ENCODE data around the gene ATP6V0A1. TPM values are rescaled to one million over a fixed set of nuclear protein-coding genes. Genes with fewer than 3 reads are reported as not detected.

ATP6V0A1 gene
- total RNA-seq, 1 experiment from 2014 or later: 0.07 TPM

DNA sequence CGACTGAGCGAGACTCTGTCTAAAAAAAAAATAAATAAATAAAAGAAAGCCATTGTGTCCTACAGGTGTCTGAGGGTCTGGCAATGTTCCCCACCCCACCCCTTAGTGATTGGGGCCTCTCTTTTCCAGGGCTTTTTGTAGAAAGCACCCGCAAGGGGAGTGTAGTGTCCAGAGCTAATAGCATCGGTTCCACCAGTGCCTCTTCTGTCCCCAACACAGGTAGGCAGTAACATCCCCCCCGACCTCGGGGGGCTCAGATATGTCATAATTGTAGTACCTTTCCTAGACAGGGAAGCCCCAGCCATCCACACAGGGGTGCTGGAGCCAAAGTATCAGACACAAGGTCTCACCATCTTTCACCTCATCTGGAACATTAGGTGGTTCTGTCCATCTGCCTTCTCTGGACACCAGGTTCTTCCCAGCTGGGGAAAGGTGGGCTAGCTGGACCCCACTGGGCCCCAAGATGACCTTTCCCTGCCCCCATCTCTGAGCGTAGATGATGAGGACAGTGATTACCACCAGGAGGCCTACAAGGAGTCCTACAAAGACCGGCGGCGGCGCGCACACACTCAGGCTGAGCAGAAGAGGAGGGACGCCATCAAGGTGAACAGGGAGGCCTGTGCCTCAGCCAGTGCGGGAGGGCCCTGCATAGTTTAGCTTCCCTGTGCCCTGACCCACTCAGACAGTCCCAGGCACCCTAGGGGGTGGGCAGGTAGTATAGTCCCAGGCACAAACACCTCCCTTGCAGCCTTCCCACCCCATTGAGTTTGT lies 109.8 kb downstream of the ATP6V0A1 start:
- DNase-seq (no peak), ATAC-seq (no peak)
- Histone ChIP-seq H3K79me2 (ENCODE audit: low read length) (peaks cover 38% of the 10 kb centered on the region), H3K4me2 (ENCODE audit: low read length) (no peak overlapping the region), H3K4me3 (ENCODE audit: low read length) (no peak overlapping the region), H3K9ac (ENCODE audit: low read length) (no peak overlapping the region), H3K27me3 (ENCODE audit: low read length) (no peaks in the 10 kb centered on the region), H3K27ac (ENCODE audit: low read length) (no peak overlapping the region), H3K4me1 (ENCODE audit: insufficient read depth, low read length) (peaks cover 14% of the 10 kb centered on the region), H3K9me3 (ENCODE audit: low read length) (no peaks in the 10 kb centered on the region), H3F3A (ENCODE audit: low read length, unreplicated experiment) (no peaks in the 10 kb centered on the region), H3K36me3 (ENCODE audit: low read depth, low read length) (peaks cover 31% of the 10 kb centered on the region; the same call in 1 of the 2 replicates), H2AFZ (ENCODE audit: low read length) (no peak overlapping the region), H4K20me1 (ENCODE audit: low read length) (no peaks in the 10 kb centered on the region), H3K9me2 (replicated peaks; ENCODE audit: low read length) (no peaks in the 10 kb centered on the region)
- BruUV-seq (replicated peaks): no TSS peak
- intact Hi-C loops (cut with micrococcal nuclease): no loop called here
- CTCF ChIA-PET: no interaction called here
- POLR2A ChIA-PET (ENCODE audit: unreplicated experiment): no interaction called here
- TF ChIP-seq EZH2phosphoT487 (IDR thresholded peaks at IDR 0.05; ENCODE audit: borderline replicate concordance, low read length): no peak
- TF ChIP-seq, protein P1, sequence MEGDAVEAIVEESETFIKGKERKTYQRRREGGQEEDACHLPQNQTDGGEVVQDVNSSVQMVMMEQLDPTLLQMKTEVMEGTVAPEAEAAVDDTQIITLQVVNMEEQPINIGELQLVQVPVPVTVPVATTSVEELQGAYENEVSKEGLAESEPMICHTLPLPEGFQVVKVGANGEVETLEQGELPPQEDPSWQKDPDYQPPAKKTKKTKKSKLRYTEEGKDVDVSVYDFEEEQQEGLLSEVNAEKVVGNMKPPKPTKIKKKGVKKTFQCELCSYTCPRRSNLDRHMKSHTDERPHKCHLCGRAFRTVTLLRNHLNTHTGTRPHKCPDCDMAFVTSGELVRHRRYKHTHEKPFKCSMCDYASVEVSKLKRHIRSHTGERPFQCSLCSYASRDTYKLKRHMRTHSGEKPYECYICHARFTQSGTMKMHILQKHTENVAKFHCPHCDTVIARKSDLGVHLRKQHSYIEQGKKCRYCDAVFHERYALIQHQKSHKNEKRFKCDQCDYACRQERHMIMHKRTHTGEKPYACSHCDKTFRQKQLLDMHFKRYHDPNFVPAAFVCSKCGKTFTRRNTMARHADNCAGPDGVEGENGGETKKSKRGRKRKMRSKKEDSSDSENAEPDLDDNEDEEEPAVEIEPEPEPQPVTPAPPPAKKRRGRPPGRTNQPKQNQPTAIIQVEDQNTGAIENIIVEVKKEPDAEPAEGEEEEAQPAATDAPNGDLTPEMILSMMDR (conservative IDR thresholded peaks at IDR 0.05; ENCODE audit: low read depth, low read length): no peak
- no peak for TF ChIP-seq EZH2 (IDR thresholded peaks at IDR 0.05; ENCODE audit: low read length, unreplicated experiment)

DNA sequence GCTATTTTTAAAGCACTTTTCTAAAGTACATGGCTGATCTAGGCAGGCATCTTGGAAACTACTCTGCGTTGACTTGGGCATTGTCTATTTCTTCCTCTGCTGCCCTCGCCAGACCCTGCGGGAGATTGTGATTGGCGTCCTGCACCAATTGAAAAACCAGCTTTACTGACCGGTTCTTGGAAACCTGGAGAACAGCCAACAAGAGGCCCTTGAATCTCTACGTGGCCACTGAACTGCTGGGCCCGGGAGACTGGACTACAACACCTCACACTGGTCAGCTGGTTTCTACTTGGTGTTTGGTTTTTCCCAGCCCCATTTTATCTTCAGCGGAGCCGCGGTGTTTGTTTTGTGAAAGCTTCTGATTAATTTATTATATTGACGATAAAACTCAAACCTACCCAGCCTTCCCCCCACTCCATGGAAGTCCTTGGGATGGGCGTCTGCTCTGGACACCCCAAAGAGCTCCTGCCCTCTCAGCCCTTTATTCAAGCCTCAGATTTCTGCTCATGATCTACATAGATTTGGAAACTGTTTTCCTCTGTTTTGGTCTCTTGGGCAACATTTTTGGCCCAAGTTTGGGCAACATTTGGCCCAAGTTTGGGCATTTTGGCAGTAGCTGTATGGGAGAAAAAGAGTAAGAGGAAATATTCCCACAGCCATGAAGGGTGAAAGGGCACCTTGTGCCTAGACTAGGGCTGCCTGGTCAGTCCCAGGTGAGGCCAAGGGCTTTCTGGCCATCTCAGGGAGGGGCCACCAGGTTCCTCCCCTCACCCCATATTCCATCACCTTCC lies 113.0 kb downstream of the ATP6V0A1 start:
- Histone ChIP-seq H4K20me1 (ENCODE audit: low read length) (no peaks in the 10 kb centered on the region), H3K4me3 (ENCODE audit: low read length) (no peak overlapping the region), H3K27ac (ENCODE audit: low read length) (no peak overlapping the region), H3K9ac (ENCODE audit: low read length) (no peak overlapping the region), H3K79me2 (ENCODE audit: low read length) (peaks cover 44% of the 10 kb centered on the region), H3F3A (ENCODE audit: low read length, unreplicated experiment) (peaks cover under 1% of the 10 kb centered on the region), H2AFZ (ENCODE audit: low read length) (no peak overlapping the region), H3K9me2 (replicated peaks; ENCODE audit: low read length) (no peaks in the 10 kb centered on the region), H3K4me2 (ENCODE audit: low read length) (no peak overlapping the region), H3K36me3 (ENCODE audit: low read depth, low read length) (peaks cover 25% of the 10 kb centered on the region; the same call in 1 of the 2 replicates), H3K4me1 (ENCODE audit: insufficient read depth, low read length) (peaks cover 13% of the 10 kb centered on the region), H3K9me3 (ENCODE audit: low read length) (no peaks in the 10 kb centered on the region), H3K27me3 (ENCODE audit: low read length) (no peaks in the 10 kb centered on the region)
- ChIA-PET CTCF (interaction anchor here (0.5 kb wide), 1 partner anchor 60 kb away, joined by 4 read pairs; no protein-coding TSS in a partner anchor), POLR2A (ENCODE audit: unreplicated experiment) (no interaction called here)
- DNase-seq: no peak
- ATAC-seq: no peak
- TF ChIP-seq EZH2phosphoT487 (IDR thresholded peaks at IDR 0.05; ENCODE audit: borderline replicate concordance, low read length) (no peak), EZH2 (IDR thresholded peaks at IDR 0.05; ENCODE audit: low read length, unreplicated experiment) (no peak)
- TF ChIP-seq, protein P1 (conservative IDR thresholded peaks at IDR 0.05; ENCODE audit: low read depth, low read length): no peak
- no TSS peak for BruUV-seq (replicated peaks)
- intact Hi-C loops (cut with micrococcal nuclease): no loop called here

Small RNA genes lying within 50 kb of the gene (microRNA-seq; reads per million reads assigned to microRNA genes)
- gene MIR5010 (ENCODE audit: unreplicated experiment) (not detected), gene MIR548AT (ENCODE audit: unreplicated experiment) (not detected)

Other genes with a start within 250 kb of the ATP6V0A1 start
- not detected in 2 replicates for gene STAT5B, start 182.5 kb upstream of the ATP6V0A1 start, total RNA-seq (2014; rRNA removed)
- gene STAT5A, start 170.4 kb upstream of the ATP6V0A1 start, total RNA-seq (2014; rRNA removed): not detected in 2 replicates
- not detected in 2 replicates for gene STAT3, start 70.4 kb upstream of the ATP6V0A1 start, total RNA-seq (2014; rRNA removed)
- 0.17 TPM in 1 of 2 replicates, not detected in the other for gene CAVIN1, start 35.6 kb upstream of the ATP6V0A1 start, total RNA-seq (2014; rRNA removed)
- gene NAGLU, start 77.4 kb downstream of the ATP6V0A1 start, total RNA-seq (2014; rRNA removed): 4.9 and 9.8 TPM in 2 replicates
- gene HSD17B1, start 94.0 kb downstream of the ATP6V0A1 start, total RNA-seq (2014; rRNA removed): 0.86 and 1.5 TPM in 2 replicates
- 33.3 and 54.3 TPM in 2 replicates for gene COASY, start 103.3 kb downstream of the ATP6V0A1 start, total RNA-seq (2014; rRNA removed)
- gene MLX, start 108.2 kb downstream of the ATP6V0A1 start, total RNA-seq (2014; rRNA removed): 25.8 and 26.2 TPM in 2 replicates
- 20.3 and 24.1 TPM in 2 replicates for gene PSMC3IP, start 118.9 kb downstream of the ATP6V0A1 start, total RNA-seq (2014; rRNA removed)
- gene RETREG3, start 150.5 kb downstream of the ATP6V0A1 start, total RNA-seq (2014; rRNA removed): 19.3 and 21.9 TPM in 2 replicates
- gene TUBG1, start 150.8 kb downstream of the ATP6V0A1 start, total RNA-seq (2014; rRNA removed): 97.2 and 114 TPM in 2 replicates
- 6.0 and 7.1 TPM in 2 replicates for gene TUBG2, start 200.4 kb downstream of the ATP6V0A1 start, total RNA-seq (2014; rRNA removed)
- gene PLEKHH3, start 218.1 kb downstream of the ATP6V0A1 start, total RNA-seq (2014; rRNA removed): 20.1 and 27.8 TPM in 2 replicates
- 0.58 TPM in 1 of 2 replicates, not detected in the other for gene CCR10, start 223.0 kb downstream of the ATP6V0A1 start, total RNA-seq (2014; rRNA removed)
- 4.6 and 6.6 TPM in 2 replicates for gene CNTNAP1, start 223.7 kb downstream of the ATP6V0A1 start, total RNA-seq (2014; rRNA removed)

All from PC-3 (cell line).